ENCODE data around the gene SKAP2.

SKAP2 gene

GRCh38 chr7:26759108-26759507 lies 105.3 kb downstream of the SKAP2 start:
- no peak for DNase-seq

GRCh38 chr7:26743205-26743604 lies 121.2 kb downstream of the SKAP2 start:
- no peak for DNase-seq

GRCh38 chr7:26735976-26736600 lies 128.3 kb downstream of the SKAP2 start:
- no peak for DNase-seq

GRCh38 chr7:26729150-26729775 lies 135.1 kb downstream of the SKAP2 start:
- no peak for DNase-seq

- no peak for DNase-seq
Measured at GRCh38 chr7:26726051-26726450, 138.3 kb downstream of the SKAP2 start.

- no peak for DNase-seq
Measured at GRCh38 chr7:26724795-26725194, 139.6 kb downstream of the SKAP2 start.

GRCh38 chr7:26723129-26723528 lies 141.3 kb downstream of the SKAP2 start:
- DNase-seq, result no peak

GRCh38 chr7:26721450-26721849 lies 142.9 kb downstream of the SKAP2 start:
- DNase-seq, result no peak

- no peak for DNase-seq
Measured at GRCh38 chr7:26718063-26718462, 146.3 kb downstream of the SKAP2 start.

- DNase-seq, result no peak
Measured at GRCh38 chr7:26714438-26714837, 150.0 kb downstream of the SKAP2 start.

- no peak for DNase-seq
Measured at GRCh38 chr7:26714006-26714405, 150.4 kb downstream of the SKAP2 start.

GRCh38 chr7:26709210-26709990 lies 155.0 kb downstream of the SKAP2 start:
- no peak for DNase-seq

GRCh38 chr7:26705567-26705966 lies 158.8 kb downstream of the SKAP2 start:
- DNase-seq, result peak; percentile 92

- peak; percentile 29 for DNase-seq
Measured at GRCh38 chr7:26704786-26705185, 159.6 kb downstream of the SKAP2 start.

GRCh38 chr7:26704036-26704435 lies 160.4 kb downstream of the SKAP2 start:
- DNase-seq, result no peak

- DNase-seq, result no peak
Measured at GRCh38 chr7:26700893-26701292, 163.5 kb downstream of the SKAP2 start.

- DNase-seq, result no peak
Measured at GRCh38 chr7:26700386-26700785, 164.0 kb downstream of the SKAP2 start.

- no peak for DNase-seq
Measured at GRCh38 chr7:26699766-26700165, 164.6 kb downstream of the SKAP2 start.

- no peak for DNase-seq
Measured at GRCh38 chr7:26698806-26699205, 165.6 kb downstream of the SKAP2 start.

GRCh38 chr7:26698194-26698593 lies 166.2 kb downstream of the SKAP2 start:
- no peak for DNase-seq

GRCh38 chr7:26696978-26697377 lies 167.4 kb downstream of the SKAP2 start:
- DNase-seq, result no peak

- DNase-seq, result no peak
Measured at GRCh38 chr7:26696161-26696560, 168.2 kb downstream of the SKAP2 start.

GRCh38 chr7:26694713-26695112 lies 169.7 kb downstream of the SKAP2 start:
- no peak for DNase-seq

GRCh38 chr7:26694141-26694540 lies 170.2 kb downstream of the SKAP2 start:
- no peak for DNase-seq

Data from fibroblast of skin of scalp (primary cell).